Subcutaneous adipose tissue (tissue), 4 donors: ENCODE measurements around the gene GAA. TPM values are rescaled to one million over a fixed set of nuclear protein-coding genes. Genes with fewer than 3 reads are reported as not detected.

Experiments
- total RNA-seq, 4 donors: library from RNA; depleted of rRNA; stranded (reverse); fragments of >200 nt; gene quantifications; one replicate each; pipeline ENCODE4 v1.1.0, GENCODE V29; 2016
- TF ChIP-seq, protein P1 (sequence below): fragments of 450-650 bp; IDR thresholded peaks from one replicate; pipeline ENCODE4 v1.5.1; 2016; ENCODE audit warnings: low read depth, mild to moderate bottlenecking, control low read depth, antibody characterized with exemption, moderate library complexity

The GAA gene
- total RNA-seq, 4 donors from 2014 or later, result 43.4 to 123 (median 60.2) TPM

DNA sequence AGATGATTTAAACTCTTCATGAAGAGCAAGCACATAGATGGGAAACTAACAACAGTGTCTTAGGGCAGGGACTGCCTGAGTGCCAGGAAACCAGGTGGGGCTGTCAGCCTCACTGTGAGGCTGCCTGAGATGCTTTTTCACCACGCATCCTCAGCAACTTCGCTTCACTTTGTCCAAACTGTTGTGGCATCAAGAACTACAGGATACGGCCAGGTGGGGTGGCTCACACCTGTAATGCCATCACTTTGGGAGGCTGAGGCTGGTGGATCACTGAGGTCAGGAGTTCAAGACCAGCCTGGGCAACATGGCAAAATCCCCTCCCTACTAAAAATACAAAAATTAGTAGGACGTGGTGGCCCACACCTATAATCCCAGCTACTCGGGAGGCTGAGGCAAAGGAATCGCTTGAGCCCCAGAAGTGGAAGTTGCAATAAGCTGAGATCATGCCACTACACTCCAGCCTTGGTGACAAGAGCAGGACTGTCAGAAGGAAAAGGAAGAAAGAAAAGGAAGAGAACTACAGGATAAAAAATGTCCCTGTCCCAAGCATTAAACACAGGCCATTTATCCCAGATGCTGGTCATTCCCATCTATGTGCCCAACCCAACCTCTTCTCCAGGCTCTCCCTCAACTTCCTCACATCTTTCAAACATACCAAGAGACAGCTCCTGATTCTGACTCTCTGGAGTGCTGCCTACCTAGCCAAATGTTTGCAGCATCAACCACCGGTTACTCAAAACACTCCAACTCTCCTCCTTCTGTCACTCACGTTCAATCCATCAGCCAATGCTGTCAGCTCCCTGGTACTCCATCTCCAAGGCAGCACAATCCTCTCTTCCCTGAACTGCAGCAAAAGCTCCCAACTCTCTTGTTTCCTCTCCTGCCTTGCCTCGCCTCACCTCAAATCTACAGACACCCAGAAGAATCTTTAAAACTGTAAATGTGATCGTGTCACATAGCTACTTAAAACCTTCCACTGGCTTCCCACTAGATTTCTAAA lies 44.0 kb downstream of the GAA start:
- TF ChIP-seq, protein P1, sequence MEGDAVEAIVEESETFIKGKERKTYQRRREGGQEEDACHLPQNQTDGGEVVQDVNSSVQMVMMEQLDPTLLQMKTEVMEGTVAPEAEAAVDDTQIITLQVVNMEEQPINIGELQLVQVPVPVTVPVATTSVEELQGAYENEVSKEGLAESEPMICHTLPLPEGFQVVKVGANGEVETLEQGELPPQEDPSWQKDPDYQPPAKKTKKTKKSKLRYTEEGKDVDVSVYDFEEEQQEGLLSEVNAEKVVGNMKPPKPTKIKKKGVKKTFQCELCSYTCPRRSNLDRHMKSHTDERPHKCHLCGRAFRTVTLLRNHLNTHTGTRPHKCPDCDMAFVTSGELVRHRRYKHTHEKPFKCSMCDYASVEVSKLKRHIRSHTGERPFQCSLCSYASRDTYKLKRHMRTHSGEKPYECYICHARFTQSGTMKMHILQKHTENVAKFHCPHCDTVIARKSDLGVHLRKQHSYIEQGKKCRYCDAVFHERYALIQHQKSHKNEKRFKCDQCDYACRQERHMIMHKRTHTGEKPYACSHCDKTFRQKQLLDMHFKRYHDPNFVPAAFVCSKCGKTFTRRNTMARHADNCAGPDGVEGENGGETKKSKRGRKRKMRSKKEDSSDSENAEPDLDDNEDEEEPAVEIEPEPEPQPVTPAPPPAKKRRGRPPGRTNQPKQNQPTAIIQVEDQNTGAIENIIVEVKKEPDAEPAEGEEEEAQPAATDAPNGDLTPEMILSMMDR, result no peak

DNA sequence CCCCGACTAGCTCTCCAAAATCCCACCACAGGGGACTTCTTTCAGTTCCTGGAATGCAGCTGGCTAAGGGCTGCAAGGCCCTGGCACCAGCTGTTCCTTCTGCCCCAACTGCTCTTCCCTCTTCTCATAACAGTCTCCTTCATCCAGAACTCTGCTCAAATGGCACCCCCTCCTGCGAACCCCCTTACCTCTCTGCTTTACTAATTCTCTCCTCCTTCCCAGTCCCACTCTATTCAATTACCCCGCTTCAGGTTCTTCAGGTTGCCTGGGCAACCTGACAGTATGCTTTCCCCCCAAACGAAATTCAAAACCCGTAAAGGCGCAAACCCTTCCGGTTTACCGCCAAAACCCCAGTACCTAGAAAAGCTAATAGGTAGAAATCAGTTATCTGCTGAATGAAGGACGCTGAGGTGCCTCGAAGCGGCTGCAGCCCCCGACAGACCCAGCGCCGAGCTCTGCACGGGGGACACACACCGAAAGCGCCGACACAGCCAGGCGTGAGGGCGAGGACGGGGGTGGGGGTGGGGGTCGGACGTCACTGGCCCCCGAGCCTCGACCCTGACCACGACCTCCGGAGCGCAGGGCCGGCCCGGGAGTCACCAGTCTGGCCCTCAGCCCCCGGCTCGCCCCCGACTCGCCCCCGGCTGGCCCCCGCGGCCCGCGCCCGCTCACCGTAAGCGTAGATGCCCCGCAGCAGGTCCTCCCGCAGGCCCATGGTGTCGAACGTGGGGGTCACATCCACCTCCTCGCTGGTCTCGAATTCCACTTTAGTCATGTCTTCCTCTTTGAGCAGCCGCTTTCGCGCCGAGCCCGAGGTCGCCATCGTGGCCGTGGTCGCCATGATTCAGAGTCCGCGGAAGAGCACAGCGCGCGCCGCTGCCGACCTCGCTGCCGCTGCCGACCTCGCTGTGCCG lies 45.0 kb downstream of the GAA start:
- TF ChIP-seq, protein P1, result no peak

DNA sequence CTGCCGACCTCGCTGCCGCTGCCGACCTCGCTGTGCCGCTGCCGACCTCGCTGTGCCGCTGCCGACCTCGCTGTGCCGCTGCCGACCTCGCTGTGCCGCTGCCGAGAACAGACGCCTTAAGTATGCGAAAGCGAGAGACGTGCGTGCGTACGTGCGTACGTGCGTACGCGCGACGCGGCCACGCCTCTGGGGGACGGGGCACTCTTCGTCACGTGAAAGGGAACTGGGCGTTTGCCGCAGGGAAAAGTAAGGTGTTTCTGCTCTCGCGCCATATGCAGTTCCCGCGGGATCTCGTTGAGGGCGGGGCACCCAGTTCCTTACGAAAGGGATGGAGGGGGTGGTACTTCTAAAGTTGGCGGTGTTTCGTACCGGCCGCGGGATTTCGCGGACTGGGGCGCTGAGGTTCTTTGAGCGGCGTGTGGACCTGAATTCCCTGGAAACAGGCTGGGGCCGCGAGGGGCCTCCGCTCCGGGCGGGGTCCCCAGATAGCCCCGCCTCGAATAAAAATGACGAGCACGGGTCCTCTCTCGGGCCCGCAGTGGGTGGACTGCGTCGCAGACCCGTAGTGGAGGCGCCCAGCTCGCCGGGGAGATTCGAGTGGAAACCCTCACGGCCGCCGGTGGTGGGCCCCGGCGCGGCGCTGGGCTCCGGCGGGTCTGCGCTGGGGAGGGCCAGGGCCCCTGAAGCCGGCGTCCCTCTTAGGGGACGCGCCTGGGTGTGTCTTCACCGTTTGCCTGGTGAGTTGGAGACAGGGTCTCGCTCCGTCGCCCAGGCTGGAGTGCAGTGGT lies 45.8 kb downstream of the GAA start, which contains the start of gene EIF4A3:
EIF4A3 (minus strand) TSS at position 94 of the 788 bp plus-strand sequence. CDS start 167 bp downstream, outside the sequence.
- TF ChIP-seq, protein P1, result no peak

DNA sequence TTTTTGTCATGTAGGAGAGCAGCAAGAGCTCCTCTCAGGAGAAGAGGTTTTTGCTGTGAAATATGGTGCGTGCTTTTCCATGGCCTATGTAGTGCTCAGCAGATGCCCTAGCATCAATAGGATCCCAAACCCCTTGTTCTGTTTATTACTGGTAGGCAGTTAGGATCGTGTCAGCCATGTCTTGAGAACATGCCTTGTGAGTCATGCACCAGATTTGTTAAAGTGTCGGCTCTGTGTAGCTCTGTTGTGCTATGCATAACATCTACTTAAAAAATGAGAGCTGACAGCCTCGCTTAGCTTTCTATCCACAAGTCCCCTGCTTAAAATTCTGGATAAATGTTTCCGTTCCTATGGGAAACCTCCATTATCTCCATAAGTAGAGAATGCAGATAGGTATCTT lies 50.0 kb downstream of the GAA start:
- TF ChIP-seq, protein P1, result no peak

GRCh38 chr17:80152081-80152702 lies 50.8 kb downstream of the GAA start:
- TF ChIP-seq, protein P1, result no peak

- TF ChIP-seq, protein P1, result no peak
Observed at GRCh38 chr17:80153004-80153403, 51.6 kb downstream of the GAA start.
